Stomach (tissue), 4 donors: Measurements from ENCODE around the gene SPEG.

Source experiments
- EP300 ChIP-seq: sonication (generic); formaldehyde crosslinking; IDR thresholded peaks from one replicate; pipeline ENCODE4 v1.6.1; 2017; ENCODE audit warnings: antibody characterized with exemption
- POLR2A ChIP-seq, 4 donors: fragments of 450-650 bp; IDR thresholded peaks; one replicate each; pipeline ENCODE4 v1.6.1; 2016; ENCODE audit warnings: antibody characterized with exemption in 4 of 4, control low read depth in 2 of 4, mild to moderate bottlenecking in 1 of 4, moderate library complexity in 1 of 4
- TF ChIP-seq, protein P1 (sequence below), 7 experiments: fragments of 450-650 bp in 4 of 7; fragments of 200-600 bp in 3 of 7; sonication (generic) in 3 of 7; IDR thresholded peaks; one replicate each; pipeline ENCODE4 v1.5.1; 2016 to 2019; ENCODE audit warnings: antibody characterized with exemption in 7 of 7, control low read depth in 2 of 7, mild to moderate bottlenecking in 1 of 7

GRCh38 chr2:219475697-219476651 is 41.3 kb downstream of the SPEG start:
- no peak for TF ChIP-seq POLR2A (IDR thresholded peaks at IDR 0.05)
- TF ChIP-seq, protein P1, sequence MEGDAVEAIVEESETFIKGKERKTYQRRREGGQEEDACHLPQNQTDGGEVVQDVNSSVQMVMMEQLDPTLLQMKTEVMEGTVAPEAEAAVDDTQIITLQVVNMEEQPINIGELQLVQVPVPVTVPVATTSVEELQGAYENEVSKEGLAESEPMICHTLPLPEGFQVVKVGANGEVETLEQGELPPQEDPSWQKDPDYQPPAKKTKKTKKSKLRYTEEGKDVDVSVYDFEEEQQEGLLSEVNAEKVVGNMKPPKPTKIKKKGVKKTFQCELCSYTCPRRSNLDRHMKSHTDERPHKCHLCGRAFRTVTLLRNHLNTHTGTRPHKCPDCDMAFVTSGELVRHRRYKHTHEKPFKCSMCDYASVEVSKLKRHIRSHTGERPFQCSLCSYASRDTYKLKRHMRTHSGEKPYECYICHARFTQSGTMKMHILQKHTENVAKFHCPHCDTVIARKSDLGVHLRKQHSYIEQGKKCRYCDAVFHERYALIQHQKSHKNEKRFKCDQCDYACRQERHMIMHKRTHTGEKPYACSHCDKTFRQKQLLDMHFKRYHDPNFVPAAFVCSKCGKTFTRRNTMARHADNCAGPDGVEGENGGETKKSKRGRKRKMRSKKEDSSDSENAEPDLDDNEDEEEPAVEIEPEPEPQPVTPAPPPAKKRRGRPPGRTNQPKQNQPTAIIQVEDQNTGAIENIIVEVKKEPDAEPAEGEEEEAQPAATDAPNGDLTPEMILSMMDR (IDR thresholded peaks at IDR 0.05), result peak in 5 of 7 experiments; percentile 56 to 87 (median 82)
- no peak for TF ChIP-seq EP300
